Psoas muscle (tissue), 8 donors: ENCODE data around the gene ABCA2. TPM values are rescaled to one million over a fixed set of nuclear protein-coding genes. Genes with fewer than 3 reads are reported as not detected.

ENCODE experiments used
- ATAC-seq, 4 donors: fragments of 200-7000 bp; cut with Tn5 transposase; one replicate each; pipeline ENCODE4 v1.9.1; 2020; ENCODE audit warnings: moderate library complexity in 3 of 4, mild to moderate bottlenecking in 2 of 4
- DNase-seq, 2 donors: peaks; one replicate each; pipeline ENCODE4 v3.0.0-alpha.2; 2020
- H3K27ac ChIP-seq: fragments of 200-600 bp; one replicate; pipeline ENCODE4 v1.8.0; 2022
- H3K27me3 ChIP-seq, 3 donors: fragments of 200-600 bp in 1 of 3; one replicate each; pipeline versions ENCODE4 v1.6.1 to v1.8.0; 2013 to 2022; ENCODE audit warnings: low read length in 2 of 3, mild to moderate bottlenecking in 2 of 3, moderate library complexity in 1 of 3; ENCODE audit not compliant: insufficient read depth in 3 of 3
- H3K36me3 ChIP-seq, 2 donors: fragments of 200-600 bp in 1 of 2; one replicate each; pipeline versions ENCODE4 v1.6.1 to v1.8.0; 2013 to 2022; ENCODE audit warnings: low read depth in 1 of 2, mild to moderate bottlenecking in 1 of 2, moderate library complexity in 1 of 2; ENCODE audit not compliant: insufficient read depth in 1 of 2
- H3K4me1 ChIP-seq: fragments of 200-600 bp; one replicate; pipeline ENCODE4 v1.8.0; 2022
- H3K4me3 ChIP-seq: fragments of 200-600 bp; one replicate; pipeline ENCODE4 v1.8.0; 2022; ENCODE audit warnings: mild to moderate bottlenecking
- H3K9me3 ChIP-seq: fragments of 200-600 bp; one replicate; pipeline ENCODE4 v1.8.0; 2022
- WGBS, 3 donors: extraction: QIAGEN DNeasy Blood & Tissue Kit; methylation state at CpG; one replicate each; pipeline versions ENCODE4 v1.1.6 to v1.1.7; 2013; 5-methylcytosine and 5-hydroxymethylcytosine counted together
- intact Hi-C, 2 donors: fragments of 100-400 bp; cut with DNase I; formaldehyde crosslinking; loops; one replicate each; pipeline versions ENCODE4 v1.11.0 to v1.14.2; 2022
- polyA plus RNA-seq, 3 donors: library from polyadenylated mRNA; stranded (reverse); fragments of 200-250 nt; gene quantifications; one replicate each; pipeline ENCODE4 v1.2.3, GENCODE V29; 2013
- total RNA-seq, 4 donors: library from RNA; stranded (reverse); fragmentation: NEBNext Ultra II Directional in 2 of 4; extraction: Animal tissue kit (Norgen Biotek cat#: 25700) in 2 of 4; gene quantifications; one replicate each; pipeline versions ENCODE4 v1.2.1 to v1.2.4, GENCODE V29; 2021 to 2023
- TF ChIP-seq, protein P1 (sequence below): fragments of 200-600 bp; IDR thresholded peaks from one replicate; pipeline ENCODE4 v1.8.0; 2022; ENCODE audit warnings: antibody characterized with exemption
- donor health status: healthy with polysubstance abuse.
- donor health status: DM: no; HTN: no; CAD: no; lungs with moderate emphysema.
- donor health status: Bipolar disorder and iron deficiency.
- donor health status: healthy.
- donor health status: DM: yes; HTN: yes; CAD: no.
- donor health status: DM: no; HTN: no; CAD: no.
- donor health status: DM: no; HTN: no; CAD: no.
- donor health status: DM: yes; HTN: yes; CAD: no.

Gene ABCA2
- total and polyA plus RNA-seq, 7 donors: 6.9 to 23.5 (median 12.2) TPM

- H3K36me3 ChIP-seq: no peaks in the 10 kb centered on the region
- H3K27me3 ChIP-seq: no peaks in the 10 kb centered on the region
- intact Hi-C loops: no loop called here
- WGBS, 3 donors: 68 to 72% (median 71%) methylated on average over 10 to 11 of the region's 11 CpGs
- H3K4me3 ChIP-seq: no peak overlapping the region
- peaks cover 6% of the 10 kb centered on the region for H3K4me1 ChIP-seq
- DNase-seq: no peak
- H3K9me3 ChIP-seq: no peaks in the 10 kb centered on the region
- H3K27ac ChIP-seq: no peak overlapping the region
- ATAC-seq: no peak
- TF ChIP-seq, protein P1, sequence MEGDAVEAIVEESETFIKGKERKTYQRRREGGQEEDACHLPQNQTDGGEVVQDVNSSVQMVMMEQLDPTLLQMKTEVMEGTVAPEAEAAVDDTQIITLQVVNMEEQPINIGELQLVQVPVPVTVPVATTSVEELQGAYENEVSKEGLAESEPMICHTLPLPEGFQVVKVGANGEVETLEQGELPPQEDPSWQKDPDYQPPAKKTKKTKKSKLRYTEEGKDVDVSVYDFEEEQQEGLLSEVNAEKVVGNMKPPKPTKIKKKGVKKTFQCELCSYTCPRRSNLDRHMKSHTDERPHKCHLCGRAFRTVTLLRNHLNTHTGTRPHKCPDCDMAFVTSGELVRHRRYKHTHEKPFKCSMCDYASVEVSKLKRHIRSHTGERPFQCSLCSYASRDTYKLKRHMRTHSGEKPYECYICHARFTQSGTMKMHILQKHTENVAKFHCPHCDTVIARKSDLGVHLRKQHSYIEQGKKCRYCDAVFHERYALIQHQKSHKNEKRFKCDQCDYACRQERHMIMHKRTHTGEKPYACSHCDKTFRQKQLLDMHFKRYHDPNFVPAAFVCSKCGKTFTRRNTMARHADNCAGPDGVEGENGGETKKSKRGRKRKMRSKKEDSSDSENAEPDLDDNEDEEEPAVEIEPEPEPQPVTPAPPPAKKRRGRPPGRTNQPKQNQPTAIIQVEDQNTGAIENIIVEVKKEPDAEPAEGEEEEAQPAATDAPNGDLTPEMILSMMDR: no peak
Measured at GRCh38 chr9:136972335-136972734, 55.7 kb downstream of the ABCA2 start.

- H3K4me1 ChIP-seq: peaks cover 6% of the 10 kb centered on the region
- H3K4me3 ChIP-seq: no peak overlapping the region
- no peaks in the 10 kb centered on the region for H3K27me3 ChIP-seq
- ATAC-seq (no peak), DNase-seq (no peak)
- WGBS, 3 donors: 82 to 83% (median 83%) methylated on average over 12 to 14 of the region's 14 CpGs
- H3K9me3 ChIP-seq: no peaks in the 10 kb centered on the region
- intact Hi-C loops: no loop called here
- no peaks in the 10 kb centered on the region for H3K36me3 ChIP-seq
- TF ChIP-seq, protein P1: no peak
- no peak overlapping the region for H3K27ac ChIP-seq
Measured at GRCh38 chr9:136971746-136972145, 56.3 kb downstream of the ABCA2 start.

- H3K36me3 ChIP-seq: no peaks in the 10 kb centered on the region
- no peak for DNase-seq
Measured at GRCh38 chr9:136970361-136970760, 57.7 kb downstream of the ABCA2 start.

DNA sequence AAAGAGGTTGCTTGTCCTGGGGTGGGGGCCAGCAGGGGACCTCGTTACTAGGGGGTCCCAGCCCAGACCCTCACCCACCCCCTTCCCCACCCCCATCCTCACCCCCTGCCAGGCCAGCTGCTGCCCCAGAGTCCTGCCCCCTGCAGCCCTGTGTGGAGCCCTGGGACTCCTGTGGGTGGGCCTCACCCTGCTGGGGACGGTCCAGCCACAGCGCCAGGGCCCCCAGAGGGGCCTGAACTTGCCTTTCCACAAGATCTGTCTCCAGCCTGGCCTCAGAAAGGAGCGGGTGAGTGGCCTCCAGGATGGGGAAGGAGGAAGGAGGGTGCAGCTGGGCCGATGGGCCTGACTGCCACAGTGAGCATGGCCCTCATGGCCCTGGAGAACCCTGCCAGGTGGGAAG lies 58.3 kb downstream of the ABCA2 start:
- no peak overlapping the region for H3K27ac ChIP-seq
- no peaks in the 10 kb centered on the region for H3K4me1 ChIP-seq
- no peaks in the 10 kb centered on the region for H3K36me3 ChIP-seq
- 64 to 86% (median 86%) methylated on average over 3 to 5 of the region's 5 CpGs for WGBS, 3 donors
- peaks cover 0 to 4% (median 0%) of the 10 kb centered on the region in 3 donors for H3K27me3 ChIP-seq
- ATAC-seq: no peak
- intact Hi-C loops: no loop called here
- DNase-seq: no peak
- TF ChIP-seq, protein P1: no peak
- no peaks in the 10 kb centered on the region for H3K9me3 ChIP-seq
- H3K4me3 ChIP-seq: no peak overlapping the region

More at GRCh38 chr9:136970361-136970760, 57.7 kb downstream of the ABCA2 start:
- Histone ChIP-seq H3K27ac (no peak overlapping the region), H3K4me3 (no peak overlapping the region), H3K27me3 (peaks cover 0 to 4% (median 0%) of the 10 kb centered on the region in 3 donors), H3K9me3 (no peaks in the 10 kb centered on the region), H3K4me1 (no peaks in the 10 kb centered on the region)
- TF ChIP-seq, protein P1: no peak
- 80 to 88% (median 85%) methylated on average over 10 to 11 of the region's 11 CpGs for WGBS, 3 donors
- intact Hi-C loops: no loop called here
- ATAC-seq: no peak

- 54 to 75% (median 61%) methylated on average over 17 of the region's 17 CpGs for WGBS, 3 donors
- no peaks in the 10 kb centered on the region for H3K4me1 ChIP-seq
- no peak for ATAC-seq
- no peaks in the 10 kb centered on the region for H3K36me3 ChIP-seq
- no peak overlapping the region for H3K4me3 ChIP-seq
- intact Hi-C loops: no loop called here
- H3K27ac ChIP-seq: no peak overlapping the region
- H3K9me3 ChIP-seq: no peaks in the 10 kb centered on the region
- H3K27me3 ChIP-seq: peaks cover 0 to 4% (median 0%) of the 10 kb centered on the region in 3 donors
- DNase-seq: no peak
- TF ChIP-seq, protein P1: no peak
Measured at GRCh38 chr9:136969150-136969549, 58.9 kb downstream of the ABCA2 start.
